ENCODE measurements around the gene OR5K1. TPM values are rescaled to one million over a fixed set of nuclear protein-coding genes. Genes with fewer than 3 reads are reported as not detected.

The OR5K1 gene
- not detected for polyA plus RNA-seq (2013)

GRCh38 chr3:98462901-98463300 is at the start of gene OR5K1:
TSS of gene OR5K1 (plus strand) at chr3:98463201. CDS start at chr3:98469577, 6,376 bp downstream.
- Histone ChIP-seq H3K9me3 (ENCODE audit: control extremely low read depth in 1 of 5, control insufficient read depth in 4 of 5, insufficient read depth in 2 of 5, low read depth in 1 of 5, low read length in 4 of 5) (no peaks in the 10 kb centered on the region), H3K4me1 (ENCODE audit: control extremely low read depth in 1 of 4, control insufficient read depth in 4 of 4, insufficient read depth in 4 of 4, low read length in 3 of 4) (no peaks in the 10 kb centered on the region), H3K27me3 (replicated peaks in 2 of 5; ENCODE audit: control insufficient read depth in 4 of 5, insufficient read depth in 5 of 5, low read length in 4 of 5) (no peaks in the 10 kb centered on the region), H3K4me3 (ENCODE audit: control insufficient read depth in 1 of 7, extremely low read depth in 1 of 7, insufficient read depth in 4 of 7, low read depth in 2 of 7, low read length in 6 of 7) (no peak within 1 kb of the TSS), H3K27ac (ENCODE audit: insufficient read depth in 1 of 2, low read depth in 1 of 2, low read length in 2 of 2, poor library complexity in 1 of 2, severe bottlenecking in 2 of 2) (no peak within 1 kb of the TSS), H3K36me3 (ENCODE audit: control insufficient read depth in 4 of 4, insufficient read depth in 4 of 4, low read length in 3 of 4) (no peaks in the 10 kb centered on the region)
- CTCF ChIA-PET = no interaction called here
- WGBS (ENCODE audit: insufficient coverage) = no CpG with 5 or more reads among the region's 1 CpG
- POLR2A ChIA-PET = no interaction called here
- DNase-seq = no peak

DNA sequence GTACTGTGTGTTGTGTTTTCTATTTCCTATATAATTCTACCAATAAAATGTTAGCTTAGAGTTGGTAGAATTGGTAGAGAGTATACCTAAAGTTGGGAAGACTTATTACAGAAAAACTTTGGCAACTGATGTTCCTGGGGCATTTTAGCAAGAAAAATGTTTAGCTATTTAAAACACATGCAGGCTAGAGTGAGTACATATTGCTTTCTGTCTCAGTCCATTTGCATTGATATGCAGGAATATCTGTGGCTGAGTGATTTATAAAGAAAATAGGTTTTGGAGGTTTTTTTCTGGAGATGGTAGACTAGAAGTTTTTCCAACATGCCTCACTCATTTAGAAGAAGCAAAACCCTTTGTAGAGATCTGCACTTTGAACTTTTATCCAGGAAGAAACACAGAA is 30.4 kb upstream of the OR5K1 start:
- CTCF ChIA-PET = no interaction called here
- Histone ChIP-seq H3K36me3 (ENCODE audit: control insufficient read depth in 4 of 4, insufficient read depth in 4 of 4, low read length in 3 of 4) (no peaks in the 10 kb centered on the region), H3K9me3 (ENCODE audit: control extremely low read depth in 1 of 5, control insufficient read depth in 4 of 5, insufficient read depth in 2 of 5, low read depth in 1 of 5, low read length in 4 of 5) (peaks cover 0 to 18% (median 3%) of the 10 kb centered on the region in 5 experiments), H3K4me1 (ENCODE audit: control extremely low read depth in 1 of 4, control insufficient read depth in 4 of 4, insufficient read depth in 4 of 4, low read length in 3 of 4) (no peaks in the 10 kb centered on the region), H3K27me3 (replicated peaks in 2 of 5; ENCODE audit: control insufficient read depth in 4 of 5, insufficient read depth in 5 of 5, low read length in 4 of 5) (no peaks in the 10 kb centered on the region), H3K27ac (ENCODE audit: insufficient read depth in 1 of 2, low read depth in 1 of 2, low read length in 2 of 2, poor library complexity in 1 of 2, severe bottlenecking in 2 of 2) (no peak overlapping the region), H3K4me3 (ENCODE audit: control insufficient read depth in 1 of 7, extremely low read depth in 1 of 7, insufficient read depth in 4 of 7, low read depth in 2 of 7, low read length in 6 of 7) (no peak overlapping the region)
- DNase-seq = no peak
- POLR2A ChIA-PET = no interaction called here

- no peak for DNase-seq
- WGBS (ENCODE audit: insufficient coverage) = 50% methylated on average over 2 of the region's 2 CpGs
- ChIA-PET CTCF (no interaction called here), POLR2A (no interaction called here)
- Histone ChIP-seq H3K27ac (ENCODE audit: insufficient read depth in 1 of 2, low read depth in 1 of 2, low read length in 2 of 2, poor library complexity in 1 of 2, severe bottlenecking in 2 of 2) (no peak overlapping the region), H3K4me1 (ENCODE audit: control extremely low read depth in 1 of 4, control insufficient read depth in 4 of 4, insufficient read depth in 4 of 4, low read length in 3 of 4) (no peaks in the 10 kb centered on the region), H3K4me3 (ENCODE audit: control insufficient read depth in 1 of 7, extremely low read depth in 1 of 7, insufficient read depth in 4 of 7, low read depth in 2 of 7, low read length in 6 of 7) (no peak overlapping the region), H3K27me3 (replicated peaks in 2 of 5; ENCODE audit: control insufficient read depth in 4 of 5, insufficient read depth in 5 of 5, low read length in 4 of 5) (no peaks in the 10 kb centered on the region), H3K36me3 (ENCODE audit: control insufficient read depth in 4 of 4, insufficient read depth in 4 of 4, low read length in 3 of 4) (no peaks in the 10 kb centered on the region), H3K9me3 (ENCODE audit: control extremely low read depth in 1 of 5, control insufficient read depth in 4 of 5, insufficient read depth in 2 of 5, low read depth in 1 of 5, low read length in 4 of 5) (peaks cover 0 to 13% (median 0%) of the 10 kb centered on the region in 5 experiments)
These were observed 29.2 kb upstream of the OR5K1 start for GRCh38 chr3:98433764-98434163.

DNA sequence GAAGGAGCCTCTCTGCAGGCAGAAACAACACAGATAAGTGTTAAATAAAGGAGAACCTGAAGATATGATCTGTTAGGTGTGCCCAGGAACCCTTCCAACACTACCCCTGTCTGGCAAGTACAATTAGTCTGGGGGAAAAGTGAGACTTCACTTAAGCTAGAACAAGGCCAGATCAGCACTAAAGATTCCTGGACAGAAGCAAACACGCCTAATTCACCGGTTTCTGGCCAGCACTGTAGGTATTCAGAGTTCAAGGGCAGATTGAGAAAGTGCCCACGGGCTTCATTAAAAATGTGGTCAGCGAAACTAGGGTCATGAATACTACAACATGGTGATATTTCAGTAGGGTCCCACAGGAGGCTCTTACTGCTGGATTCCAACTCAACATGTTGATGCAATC is 28.6 kb upstream of the OR5K1 start:
- Histone ChIP-seq H3K27ac (ENCODE audit: insufficient read depth in 1 of 2, low read depth in 1 of 2, low read length in 2 of 2, poor library complexity in 1 of 2, severe bottlenecking in 2 of 2) (no peak overlapping the region), H3K27me3 (replicated peaks in 2 of 5; ENCODE audit: control insufficient read depth in 4 of 5, insufficient read depth in 5 of 5, low read length in 4 of 5) (no peaks in the 10 kb centered on the region), H3K36me3 (ENCODE audit: control insufficient read depth in 4 of 4, insufficient read depth in 4 of 4, low read length in 3 of 4) (no peaks in the 10 kb centered on the region), H3K9me3 (ENCODE audit: control extremely low read depth in 1 of 5, control insufficient read depth in 4 of 5, insufficient read depth in 2 of 5, low read depth in 1 of 5, low read length in 4 of 5) (peaks cover 0 to 8% (median 0%) of the 10 kb centered on the region in 5 experiments), H3K4me1 (ENCODE audit: control extremely low read depth in 1 of 4, control insufficient read depth in 4 of 4, insufficient read depth in 4 of 4, low read length in 3 of 4) (no peaks in the 10 kb centered on the region), H3K4me3 (ENCODE audit: control insufficient read depth in 1 of 7, extremely low read depth in 1 of 7, insufficient read depth in 4 of 7, low read depth in 2 of 7, low read length in 6 of 7) (no peak overlapping the region)
- ChIA-PET POLR2A (no interaction called here), CTCF (no interaction called here)
- DNase-seq = no peak
- WGBS (ENCODE audit: insufficient coverage) = 91% methylated on average over 4 of the region's 4 CpGs

GRCh38 chr3:98440283-98440682 is 22.7 kb upstream of the OR5K1 start:
- no peak overlapping the region for H3K27ac ChIP-seq (ENCODE audit: insufficient read depth in 1 of 2, low read depth in 1 of 2, low read length in 2 of 2, poor library complexity in 1 of 2, severe bottlenecking in 2 of 2)
- H3K27me3 ChIP-seq (replicated peaks in 2 of 5; ENCODE audit: control insufficient read depth in 4 of 5, insufficient read depth in 5 of 5, low read length in 4 of 5) = no peaks in the 10 kb centered on the region
- ChIA-PET POLR2A (no interaction called here), CTCF (no interaction called here)
- DNase-seq = no peak
- H3K9me3 ChIP-seq (ENCODE audit: control extremely low read depth in 1 of 5, control insufficient read depth in 4 of 5, insufficient read depth in 2 of 5, low read depth in 1 of 5, low read length in 4 of 5) = no peaks in the 10 kb centered on the region
- no peaks in the 10 kb centered on the region for H3K36me3 ChIP-seq (ENCODE audit: control insufficient read depth in 4 of 4, insufficient read depth in 4 of 4, low read length in 3 of 4)
- H3K4me3 ChIP-seq (ENCODE audit: control insufficient read depth in 1 of 7, extremely low read depth in 1 of 7, insufficient read depth in 4 of 7, low read depth in 2 of 7, low read length in 6 of 7) = no peak overlapping the region
- H3K4me1 ChIP-seq (ENCODE audit: control extremely low read depth in 1 of 4, control insufficient read depth in 4 of 4, insufficient read depth in 4 of 4, low read length in 3 of 4) = no peaks in the 10 kb centered on the region

DNA sequence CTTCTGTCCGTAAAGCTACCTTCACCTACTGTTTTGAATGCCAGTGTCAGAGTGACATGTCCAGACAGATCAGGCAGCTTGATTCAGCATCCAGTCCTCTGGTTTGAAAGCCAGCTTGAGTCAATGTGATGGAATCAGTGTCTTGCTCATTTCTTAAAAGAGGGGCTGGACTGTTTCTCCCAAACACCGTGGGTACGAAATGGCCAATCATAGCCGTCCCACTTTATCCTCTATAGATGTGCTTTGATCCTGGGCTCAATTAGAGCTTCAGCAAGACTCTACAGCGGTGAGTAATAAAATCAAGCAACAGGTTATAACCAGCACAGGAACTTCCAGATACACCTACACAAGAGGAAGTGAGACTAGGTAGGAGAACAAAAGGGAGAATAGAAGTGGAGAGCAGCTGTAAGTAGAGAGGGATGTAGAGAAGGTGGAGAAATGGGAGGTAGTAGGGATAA is 17.0 kb upstream of the OR5K1 start:
- no peaks in the 10 kb centered on the region for H3K4me1 ChIP-seq (ENCODE audit: control extremely low read depth in 1 of 4, control insufficient read depth in 4 of 4, insufficient read depth in 4 of 4, low read length in 3 of 4)
- ChIA-PET POLR2A (no interaction called here), CTCF (no interaction called here)
- no peak overlapping the region for H3K4me3 ChIP-seq (ENCODE audit: control insufficient read depth in 1 of 7, extremely low read depth in 1 of 7, insufficient read depth in 4 of 7, low read depth in 2 of 7, low read length in 6 of 7)
- no peaks in the 10 kb centered on the region for H3K9me3 ChIP-seq (ENCODE audit: control extremely low read depth in 1 of 5, control insufficient read depth in 4 of 5, insufficient read depth in 2 of 5, low read depth in 1 of 5, low read length in 4 of 5)
- H3K36me3 ChIP-seq (ENCODE audit: control insufficient read depth in 4 of 4, insufficient read depth in 4 of 4, low read length in 3 of 4) = no peaks in the 10 kb centered on the region
- DNase-seq = no peak
- WGBS (ENCODE audit: insufficient coverage) = 82% methylated on average over 2 of the region's 5 CpGs
- no peaks in the 10 kb centered on the region for H3K27me3 ChIP-seq (replicated peaks in 2 of 5; ENCODE audit: control insufficient read depth in 4 of 5, insufficient read depth in 5 of 5, low read length in 4 of 5)
- H3K27ac ChIP-seq (ENCODE audit: insufficient read depth in 1 of 2, low read depth in 1 of 2, low read length in 2 of 2, poor library complexity in 1 of 2, severe bottlenecking in 2 of 2) = no peak overlapping the region

- Histone ChIP-seq H3K9me3 (ENCODE audit: control extremely low read depth in 1 of 5, control insufficient read depth in 4 of 5, insufficient read depth in 2 of 5, low read depth in 1 of 5, low read length in 4 of 5) (peaks cover 0 to 3% (median 0%) of the 10 kb centered on the region in 5 experiments), H3K4me1 (ENCODE audit: control extremely low read depth in 1 of 4, control insufficient read depth in 4 of 4, insufficient read depth in 4 of 4, low read length in 3 of 4) (no peaks in the 10 kb centered on the region), H3K27ac (ENCODE audit: insufficient read depth in 1 of 2, low read depth in 1 of 2, low read length in 2 of 2, poor library complexity in 1 of 2, severe bottlenecking in 2 of 2) (no peak overlapping the region), H3K4me3 (ENCODE audit: control insufficient read depth in 1 of 7, extremely low read depth in 1 of 7, insufficient read depth in 4 of 7, low read depth in 2 of 7, low read length in 6 of 7) (no peak overlapping the region), H3K36me3 (ENCODE audit: control insufficient read depth in 4 of 4, insufficient read depth in 4 of 4, low read length in 3 of 4) (no peaks in the 10 kb centered on the region), H3K27me3 (replicated peaks in 2 of 5; ENCODE audit: control insufficient read depth in 4 of 5, insufficient read depth in 5 of 5, low read length in 4 of 5) (no peaks in the 10 kb centered on the region)
- ChIA-PET POLR2A (no interaction called here), CTCF (no interaction called here)
- no peak for DNase-seq
- WGBS (ENCODE audit: insufficient coverage) = 100% methylated on average over 2 of the region's 7 CpGs
These were observed 13.3 kb upstream of the OR5K1 start for GRCh38 chr3:98449606-98450193.
